CD4-positive, alpha-beta T cell treated with Interleukin-1 beta for 1 hour (primary cell): ENCODE results near the gene ASB1.
"Not testable (repeated sequence)": the region's sequence is repeated elsewhere in the genome, so short reads cannot be mapped to it uniquely, and the experiment has no call there.

Source experiments
- DNase-seq, 2 donors: peaks; one replicate each; pipeline ENCODE4 v3.0.0-alpha.2; 2020 to 2022

ASB1 gene

GRCh38 chr2:238424313-238424700, 2.4 kb upstream of the ASB1 start:
- no peak for DNase-seq

GRCh38 chr2:238425505-238425978, 1.2 kb upstream of the ASB1 start:
- DNase-seq: no peak

GRCh38 chr2:238425979-238426567, 654 bp upstream of the ASB1 start:
- DNase-seq: no peak

- no peak for DNase-seq
Observed at GRCh38 chr2:238427435-238428162, 872 bp downstream of the ASB1 start.

GRCh38 chr2:238428866-238429265, 2.1 kb downstream of the ASB1 start:
- DNase-seq: no peak

GRCh38 chr2:238430781-238431180, 4.1 kb downstream of the ASB1 start:
- DNase-seq: no peak

- DNase-seq: no peak
Observed at GRCh38 chr2:238431456-238431855, 4.7 kb downstream of the ASB1 start.

DNA sequence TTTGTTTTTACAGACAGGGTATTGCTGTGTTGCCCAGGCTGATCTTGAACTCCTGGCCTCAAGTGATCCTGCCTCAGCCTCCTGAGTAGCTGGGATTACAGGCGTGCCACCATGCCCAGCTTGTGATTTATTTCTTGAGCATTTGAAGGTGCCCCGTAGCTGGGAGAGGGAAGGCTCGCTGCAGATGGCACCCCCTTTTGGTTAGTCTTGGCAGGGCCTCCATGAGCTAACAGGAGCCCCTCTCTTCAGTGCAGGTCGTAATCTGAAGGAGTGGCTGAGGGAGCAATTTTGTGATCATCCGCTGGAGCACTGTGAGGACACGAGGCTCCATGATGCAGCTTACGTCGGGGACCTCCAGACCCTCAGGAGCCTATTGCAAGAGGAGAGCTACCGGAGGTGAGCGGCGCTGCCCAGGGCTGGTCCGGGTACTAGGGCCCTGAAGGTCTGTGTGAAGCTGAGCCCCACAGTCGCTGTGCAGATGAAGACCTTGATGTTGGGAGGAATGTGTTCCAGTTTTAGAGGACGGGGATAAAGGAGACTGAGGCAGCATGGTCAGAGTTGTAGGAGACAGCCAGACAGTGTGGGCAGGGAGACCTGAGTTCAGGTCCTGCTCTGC, 6.7 kb downstream of the ASB1 start:
- DNase-seq: no peak

GRCh38 chr2:238433941-238434845, 7.5 kb downstream of the ASB1 start:
- DNase-seq: no peak

- no peak for DNase-seq
Observed at GRCh38 chr2:238434846-238435751, 8.4 kb downstream of the ASB1 start.

DNA sequence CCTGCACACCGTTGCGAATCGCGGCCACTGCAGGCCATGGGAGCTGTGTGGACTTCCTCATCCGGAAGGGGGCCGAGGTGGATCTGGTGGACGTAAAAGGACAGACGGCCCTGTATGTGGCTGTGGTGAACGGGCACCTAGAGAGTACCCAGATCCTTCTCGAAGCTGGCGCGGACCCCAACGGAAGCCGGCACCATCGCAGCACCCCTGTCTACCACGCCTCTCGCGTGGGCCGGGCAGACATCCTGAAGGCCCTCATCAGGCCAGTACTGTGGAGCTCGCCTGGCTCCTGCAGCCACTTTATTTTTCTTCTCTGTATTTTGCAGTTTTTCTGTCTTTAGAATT, 9.0 kb downstream of the ASB1 start:
- DNase-seq: no peak

- peak in 1 of 2 donors; percentile 4 for DNase-seq
Observed at GRCh38 chr2:238438856-238439849, 12.4 kb downstream of the ASB1 start.

- DNase-seq: no peak
Observed at GRCh38 chr2:238439917-238440316, 13.2 kb downstream of the ASB1 start.

- DNase-seq: no peak
Observed at GRCh38 chr2:238440331-238440730, 13.6 kb downstream of the ASB1 start.

- DNase-seq: no peak
Observed at GRCh38 chr2:238440767-238441166, 14.0 kb downstream of the ASB1 start.

- DNase-seq: no peak
Observed at GRCh38 chr2:238441262-238442114, 14.8 kb downstream of the ASB1 start.

GRCh38 chr2:238442257-238442656, 15.5 kb downstream of the ASB1 start:
- not testable (repeated sequence) for DNase-seq

DNA sequence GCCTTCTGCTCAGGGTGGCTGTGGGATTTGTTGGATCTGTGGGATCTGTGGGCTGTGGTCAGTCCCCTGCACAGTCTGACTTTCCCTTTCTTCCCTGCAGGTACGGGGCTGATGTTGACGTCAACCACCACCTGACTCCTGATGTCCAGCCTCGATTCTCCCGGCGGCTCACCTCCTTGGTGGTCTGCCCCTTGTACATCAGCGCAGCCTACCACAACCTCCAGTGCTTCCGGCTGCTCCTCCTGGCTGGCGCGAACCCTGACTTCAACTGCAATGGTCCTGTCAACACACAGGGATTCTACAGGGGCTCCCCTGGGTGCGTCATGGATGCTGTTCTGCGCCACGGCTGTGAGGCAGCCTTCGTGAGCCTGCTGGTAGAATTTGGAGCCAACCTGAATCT, 17.5 kb downstream of the ASB1 start:
- DNase-seq: no peak

GRCh38 chr2:238445409-238446190, 18.9 kb downstream of the ASB1 start:
- no peak for DNase-seq
